K562 (cell line): ENCODE data around the gene LY6G6D. TPM values are rescaled to one million over a fixed set of nuclear protein-coding genes. Genes with fewer than 3 reads are reported as not detected.

Experiments
- BMI1 ChIP-seq: fragments of 150-350 bp; IDR thresholded peaks from 2 replicates; pipeline ENCODE4 v1.6.1; 2014; ENCODE audit warnings: low read length
- CREB1 ChIP-seq, 2 experiments: sonication (generic) in 1 of 2; formaldehyde crosslinking in 1 of 2; IDR thresholded peaks; 2 replicates each; pipeline versions ENCODE4 v1.6.1 to v1.8.0; 2012 to 2022; ENCODE audit warnings: inconsistent platforms in 1 of 2, mild to moderate bottlenecking in 1 of 2, missing genetic modification reagents in 1 of 2, moderate library complexity in 1 of 2
- HDAC3 ChIP-seq: fragments of 450-650 bp; IDR thresholded peaks from 2 replicates; pipeline ENCODE4 v1.6.1; 2018; ENCODE audit warnings: borderline replicate concordance, mild to moderate bottlenecking, moderate library complexity; ENCODE audit not compliant: partially characterized antibody
- HOXB6 ChIP-seq: fragments of 250-450 bp; sonication (Bioruptor Pico); IDR thresholded peaks from 2 replicates; pipeline ENCODE4 v1.5.1; 2022; ENCODE audit warnings: mild to moderate bottlenecking, borderline replicate concordance
- NRF1 ChIP-seq, 2 experiments: fragments of 450-650 bp; IDR thresholded peaks in 1 of 2; conservative IDR thresholded peaks in 1 of 2; 2 replicates each; pipeline ENCODE4 v1.6.1; 2014; ENCODE audit warnings: mild to moderate bottlenecking in 2 of 2
- SOX6 ChIP-seq: fragments of 450-650 bp; IDR thresholded peaks from 2 replicates; pipeline ENCODE4 v1.6.1; 2014; ENCODE audit warnings: mild to moderate bottlenecking
- XRCC3 ChIP-seq: fragments of 450-650 bp; IDR thresholded peaks from 2 replicates; pipeline ENCODE4 v1.6.1; 2017; ENCODE audit warnings: mild to moderate bottlenecking, moderate library complexity
- ZC3H11A ChIP-seq: IDR thresholded peaks from 2 replicates; pipeline ENCODE4 v1.6.1; 2012; ENCODE audit warnings: low read depth, low read length, improper control_type of control experiment
- ZKSCAN8 ChIP-seq: fragments of 200-800 bp; sonication (Bioruptor generic); IDR thresholded peaks from 2 replicates; pipeline ENCODE4 v1.6.1; 2016; ENCODE audit warnings: missing genetic modification characterization, missing compliant biosample characterization
- polyA plus RNA-seq, 8 experiments: library from polyadenylated mRNA; depleted of rRNA in 4 of 8; stranded (reverse) in 5 of 8; unstranded in 3 of 8; fragments of >200 nt; fragmentation: Nextera tagmentation in 2 of 8; fragmentation: Illumina TruSeq in 1 of 8; extraction: Ambion mirVana in 2 of 8; extraction: Trizol in 1 of 8; gene quantifications; 2 replicates each; pipeline versions ENCODE4 v1.2.1 to v1.2.3, GENCODE V29; 2011 to 2014; ENCODE audit warnings: inconsistent platforms in 1 of 8, missing spikeins in 1 of 8
- total RNA-seq, 7 experiments: library from RNA; depleted of rRNA in 6 of 7; stranded (reverse); fragments of >200 nt in 6 of 7; fragmentation: Illumina TruSeq in 2 of 7; extraction: Trizol in 2 of 7; gene quantifications; 2 replicates each; pipeline versions ENCODE4 v1.2.1 to v1.2.3, GENCODE V29; 2011 to 2021; ENCODE audit warnings: low replicate concordance in 1 of 7
- TF ChIP-seq, protein P1 (sequence below): fragments of 450-650 bp; IDR thresholded peaks from 2 replicates; pipeline ENCODE4 v1.6.1; 2016; ENCODE audit warnings: low read depth
- TF ChIP-seq, protein P2 (sequence below): fragments of 450-650 bp; IDR thresholded peaks from 2 replicates; pipeline ENCODE4 v1.6.1; 2016; ENCODE audit warnings: antibody characterized with exemption
- TF ChIP-seq, protein P3 (sequence below): fragments of 250-450 bp; sonication (Bioruptor Pico); IDR thresholded peaks from 2 replicates; pipeline ENCODE4 v1.4.0; 2020; ENCODE audit warnings: mild to moderate bottlenecking
- TF ChIP-seq, protein P4 (sequence below): sonication (generic); formaldehyde crosslinking; IDR thresholded peaks from 2 replicates; pipeline ENCODE4 v1.8.1; 2023; ENCODE audit warnings: mild to moderate bottlenecking, missing genetic modification reagents

The LY6G6D gene
- total and polyA plus RNA-seq, 9 of the 15 experiments (the other 6 are each of a cell fraction or from before 2014, with no cell fraction given) = 0.30 to 0.38 TPM; not detected in 7

DNA sequence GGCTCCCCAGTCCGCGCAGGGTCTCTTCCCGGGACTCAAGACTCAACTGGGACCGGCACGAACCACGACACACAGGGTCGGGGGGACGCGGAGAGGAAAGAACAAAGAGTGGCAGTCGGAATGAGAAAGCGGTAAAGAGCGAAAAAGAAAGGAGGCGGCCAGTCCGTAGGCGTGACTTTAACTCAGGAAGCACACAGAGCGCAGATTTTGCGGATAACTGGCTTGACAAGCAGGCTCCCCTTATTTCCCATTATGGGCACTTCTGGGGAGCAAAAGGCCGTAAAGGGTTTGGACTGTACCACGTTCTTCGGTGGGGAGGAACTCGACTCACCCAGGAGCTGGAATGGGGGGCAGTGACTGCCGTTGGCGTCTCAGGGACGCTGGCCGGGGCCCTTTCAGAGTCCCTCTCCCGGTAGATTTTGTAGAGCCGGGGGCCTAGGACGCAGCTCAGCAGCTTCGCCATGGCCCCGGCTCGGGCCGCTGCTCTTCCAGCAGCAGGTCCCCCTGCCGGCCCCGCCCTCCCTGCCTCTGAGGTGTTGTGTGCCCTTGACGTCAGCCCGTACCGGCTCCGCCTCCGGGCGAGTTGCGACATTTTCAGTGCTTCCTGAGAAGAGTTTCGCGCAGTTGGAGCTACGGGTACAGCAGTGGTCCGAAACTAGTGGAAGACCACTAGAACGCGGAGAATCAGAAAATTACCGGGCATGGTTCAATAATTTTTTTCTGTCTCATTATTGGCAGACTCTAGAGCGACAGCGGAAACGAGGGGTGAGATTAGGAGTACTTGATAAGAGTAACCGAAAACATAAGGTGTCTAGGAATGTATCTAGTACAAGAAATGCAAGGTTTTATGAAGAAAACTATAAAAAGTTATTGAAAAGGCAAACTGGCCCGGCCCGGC, 12.1 kb upstream of the LY6G6D start, which contains the start of gene ABHD16A (continued):
- TF ChIP-seq, protein P1, sequence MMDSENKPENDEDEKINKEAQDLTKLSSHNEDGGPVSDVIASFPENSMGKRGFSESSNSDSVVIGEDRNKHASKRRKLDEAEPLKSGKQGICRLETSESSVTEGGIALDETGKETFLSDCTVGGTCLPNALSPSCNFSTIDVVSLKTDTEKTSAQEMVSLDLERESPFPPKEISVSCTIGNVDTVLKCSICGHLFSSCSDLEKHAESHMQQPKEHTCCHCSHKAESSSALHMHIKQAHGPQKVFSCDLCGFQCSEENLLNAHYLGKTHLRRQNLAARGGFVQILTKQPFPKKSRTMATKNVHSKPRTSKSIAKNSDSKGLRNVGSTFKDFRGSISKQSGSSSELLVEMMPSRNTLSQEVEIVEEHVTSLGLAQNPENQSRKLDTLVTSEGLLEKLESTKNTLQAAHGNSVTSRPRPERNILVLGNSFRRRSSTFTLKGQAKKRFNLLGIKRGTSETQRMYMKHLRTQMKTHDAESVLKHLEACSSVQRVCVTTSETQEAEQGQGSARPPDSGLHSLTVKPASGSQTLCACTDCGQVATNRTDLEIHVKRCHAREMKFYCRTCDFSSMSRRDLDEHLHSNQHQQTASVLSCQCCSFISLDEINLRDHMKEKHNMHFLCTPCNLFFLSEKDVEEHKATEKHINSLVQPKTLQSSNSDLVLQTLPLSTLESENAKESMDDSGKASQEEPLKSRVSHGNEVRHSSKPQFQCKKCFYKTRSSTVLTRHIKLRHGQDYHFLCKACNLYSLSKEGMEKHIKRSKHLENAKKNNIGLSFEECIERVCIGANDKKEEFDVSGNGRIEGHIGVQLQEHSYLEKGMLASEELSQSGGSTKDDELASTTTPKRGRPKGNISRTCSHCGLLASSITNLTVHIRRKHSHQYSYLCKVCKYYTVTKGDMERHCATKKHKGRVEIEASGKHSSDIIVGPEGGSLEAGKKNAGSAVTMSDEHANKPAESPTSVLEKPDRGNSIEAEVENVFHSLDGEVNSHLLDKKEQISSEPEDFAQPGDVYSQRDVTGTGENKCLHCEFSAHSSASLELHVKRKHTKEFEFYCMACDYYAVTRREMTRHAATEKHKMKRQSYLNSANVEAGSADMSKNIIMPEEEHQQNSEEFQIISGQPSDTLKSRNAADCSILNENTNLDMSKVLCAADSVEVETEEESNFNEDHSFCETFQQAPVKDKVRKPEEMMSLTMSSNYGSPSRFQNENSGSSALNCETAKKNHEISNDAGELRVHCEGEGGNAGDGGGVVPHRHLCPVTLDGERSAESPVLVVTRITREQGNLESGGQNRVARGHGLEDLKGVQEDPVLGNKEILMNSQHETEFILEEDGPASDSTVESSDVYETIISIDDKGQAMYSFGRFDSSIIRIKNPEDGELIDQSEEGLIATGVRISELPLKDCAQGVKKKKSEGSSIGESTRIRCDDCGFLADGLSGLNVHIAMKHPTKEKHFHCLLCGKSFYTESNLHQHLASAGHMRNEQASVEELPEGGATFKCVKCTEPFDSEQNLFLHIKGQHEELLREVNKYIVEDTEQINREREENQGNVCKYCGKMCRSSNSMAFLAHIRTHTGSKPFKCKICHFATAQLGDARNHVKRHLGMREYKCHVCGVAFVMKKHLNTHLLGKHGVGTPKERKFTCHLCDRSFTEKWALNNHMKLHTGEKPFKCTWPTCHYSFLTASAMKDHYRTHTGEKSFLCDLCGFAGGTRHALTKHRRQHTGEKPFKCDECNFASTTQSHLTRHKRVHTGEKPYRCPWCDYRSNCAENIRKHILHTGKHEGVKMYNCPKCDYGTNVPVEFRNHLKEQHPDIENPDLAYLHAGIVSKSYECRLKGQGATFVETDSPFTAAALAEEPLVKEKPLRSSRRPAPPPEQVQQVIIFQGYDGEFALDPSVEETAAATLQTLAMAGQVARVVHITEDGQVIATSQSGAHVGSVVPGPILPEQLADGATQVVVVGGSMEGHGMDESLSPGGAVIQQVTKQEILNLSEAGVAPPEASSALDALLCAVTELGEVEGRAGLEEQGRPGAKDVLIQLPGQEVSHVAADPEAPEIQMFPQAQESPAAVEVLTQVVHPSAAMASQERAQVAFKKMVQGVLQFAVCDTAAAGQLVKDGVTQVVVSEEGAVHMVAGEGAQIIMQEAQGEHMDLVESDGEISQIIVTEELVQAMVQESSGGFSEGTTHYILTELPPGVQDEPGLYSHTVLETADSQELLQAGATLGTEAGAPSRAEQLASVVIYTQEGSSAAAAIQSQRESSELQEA = peak; percentile 100
- TF ChIP-seq, protein P2, sequence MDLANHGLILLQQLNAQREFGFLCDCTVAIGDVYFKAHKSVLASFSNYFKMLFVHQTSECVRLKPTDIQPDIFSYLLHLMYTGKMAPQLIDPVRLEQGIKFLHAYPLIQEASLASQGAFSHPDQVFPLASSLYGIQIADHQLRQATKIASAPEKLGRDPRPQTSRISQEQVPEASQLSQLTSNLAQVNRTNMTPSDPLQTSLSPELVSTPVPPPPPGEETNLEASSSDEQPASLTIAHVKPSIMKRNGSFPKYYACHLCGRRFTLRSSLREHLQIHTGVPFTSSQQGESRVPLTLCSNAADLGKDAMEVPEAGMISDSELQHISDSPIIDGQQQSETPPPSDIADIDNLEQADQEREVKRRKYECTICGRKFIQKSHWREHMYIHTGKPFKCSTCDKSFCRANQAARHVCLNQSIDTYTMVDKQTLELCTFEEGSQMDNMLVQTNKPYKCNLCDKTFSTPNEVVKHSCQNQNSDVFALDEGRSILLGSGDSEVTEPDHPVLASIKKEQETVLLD = peak; percentile 57; the same call in 1 of the 2 replicates
- peak; percentile 62 for TF ChIP-seq ZC3H11A
- peak; percentile 73 to 77 for TF ChIP-seq NRF1 (conservative IDR thresholded peaks at IDR 0.05 in 1 of 2, IDR thresholded peaks at IDR 0.05 in 1 of 2)
- no peak for TF ChIP-seq XRCC3
- no peak for TF ChIP-seq BMI1
- TF ChIP-seq CREB1 (IDR thresholded peaks at IDR 0.05) = peak; percentile 94
- peak; percentile 94 for TF ChIP-seq CREB1 (CRISPR knock-in tag; IDR thresholded peaks at IDR 0.05)
- TF ChIP-seq SOX6 = peak; percentile 52; the same call in 1 of the 2 replicates
- no peak for TF ChIP-seq HDAC3
- 0 out of 2 replicates have a peak, but pooled peaks have one; percentile 53 for TF ChIP-seq ZKSCAN8 (CRISPR knock-in tag)
- TF ChIP-seq, protein P3, sequence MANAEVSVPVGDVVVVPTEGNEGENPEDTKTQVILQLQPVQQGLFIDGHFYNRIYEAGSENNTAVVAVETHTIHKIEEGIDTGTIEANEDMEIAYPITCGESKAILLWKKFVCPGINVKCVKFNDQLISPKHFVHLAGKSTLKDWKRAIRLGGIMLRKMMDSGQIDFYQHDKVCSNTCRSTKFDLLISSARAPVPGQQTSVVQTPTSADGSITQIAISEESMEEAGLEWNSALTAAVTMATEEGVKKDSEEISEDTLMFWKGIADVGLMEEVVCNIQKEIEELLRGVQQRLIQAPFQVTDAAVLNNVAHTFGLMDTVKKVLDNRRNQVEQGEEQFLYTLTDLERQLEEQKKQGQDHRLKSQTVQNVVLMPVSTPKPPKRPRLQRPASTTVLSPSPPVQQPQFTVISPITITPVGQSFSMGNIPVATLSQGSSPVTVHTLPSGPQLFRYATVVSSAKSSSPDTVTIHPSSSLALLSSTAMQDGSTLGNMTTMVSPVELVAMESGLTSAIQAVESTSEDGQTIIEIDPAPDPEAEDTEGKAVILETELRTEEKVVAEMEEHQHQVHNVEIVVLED = peak; percentile 70
- no peak for TF ChIP-seq HOXB6 (CRISPR knock-in tag)
- TF ChIP-seq, protein P4, sequence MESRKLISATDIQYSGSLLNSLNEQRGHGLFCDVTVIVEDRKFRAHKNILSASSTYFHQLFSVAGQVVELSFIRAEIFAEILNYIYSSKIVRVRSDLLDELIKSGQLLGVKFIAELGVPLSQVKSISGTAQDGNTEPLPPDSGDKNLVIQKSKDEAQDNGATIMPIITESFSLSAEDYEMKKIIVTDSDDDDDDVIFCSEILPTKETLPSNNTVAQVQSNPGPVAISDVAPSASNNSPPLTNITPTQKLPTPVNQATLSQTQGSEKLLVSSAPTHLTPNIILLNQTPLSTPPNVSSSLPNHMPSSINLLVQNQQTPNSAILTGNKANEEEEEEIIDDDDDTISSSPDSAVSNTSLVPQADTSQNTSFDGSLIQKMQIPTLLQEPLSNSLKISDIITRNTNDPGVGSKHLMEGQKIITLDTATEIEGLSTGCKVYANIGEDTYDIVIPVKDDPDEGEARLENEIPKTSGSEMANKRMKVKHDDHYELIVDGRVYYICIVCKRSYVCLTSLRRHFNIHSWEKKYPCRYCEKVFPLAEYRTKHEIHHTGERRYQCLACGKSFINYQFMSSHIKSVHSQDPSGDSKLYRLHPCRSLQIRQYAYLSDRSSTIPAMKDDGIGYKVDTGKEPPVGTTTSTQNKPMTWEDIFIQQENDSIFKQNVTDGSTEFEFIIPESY (CRISPR knock-in tag) = peak; percentile 79; the same call in 1 of the 2 replicates
